Astrocyte of the spinal cord (primary cell): ENCODE measurements around the gene ARHGDIB.

ENCODE experiments used
- DNase-seq: peaks from one replicate; pipeline ENCODE4 v3.0.0; 2011; ENCODE audit warnings: low read depth, low spot score
- H3K4me3 ChIP-seq: 2 replicates; pipeline ENCODE4 v1.5.1; 2011; ENCODE audit warnings: low read depth, mild to moderate bottlenecking, low read length, moderate library complexity
- CTCF ChIP-seq: IDR thresholded peaks from 2 replicates; pipeline ENCODE4 v1.5.1; 2012; ENCODE audit warnings: low read depth, mild to moderate bottlenecking, low read length, inconsistent platforms
- in situ Hi-C: cut with HindIII; loops from 2 replicates; pipeline ENCODE4 v1.10.0; 2017; ENCODE audit warnings: low sequenced_read_pairs

The ARHGDIB gene

GRCh38 chr12:14976658-14977057 is 15.3 kb upstream of the ARHGDIB start:
- no peak for DNase-seq
- in situ Hi-C loops = no loop called here
- no peak overlapping the region for H3K4me3 ChIP-seq
- no peak for TF ChIP-seq CTCF

- in situ Hi-C loops = no loop called here
- DNase-seq = no peak
- no peak for TF ChIP-seq CTCF
- no peak overlapping the region for H3K4me3 ChIP-seq
Measured at GRCh38 chr12:14975457-14975856, 14.1 kb upstream of the ARHGDIB start.

GRCh38 chr12:14974633-14975032 is 13.2 kb upstream of the ARHGDIB start:
- no peak for TF ChIP-seq CTCF
- in situ Hi-C loops = no loop called here
- no peak for DNase-seq
- no peak overlapping the region for H3K4me3 ChIP-seq

GRCh38 chr12:14972816-14973215 is 11.4 kb upstream of the ARHGDIB start, which contains the start of gene PDE6H:
Gene PDE6H, plus strand, starts transcription at chr12:14973042. Its CDS starts 4,971 bp downstream, at chr12:14978013.
- in situ Hi-C loops = no loop called here
- no peak for TF ChIP-seq CTCF
- H3K4me3 ChIP-seq = no peak within 1 kb of the TSS
- no peak for DNase-seq

- TF ChIP-seq CTCF = no peak
- no peak overlapping the region for H3K4me3 ChIP-seq
- in situ Hi-C loops = no loop called here
- DNase-seq = no peak
Measured at GRCh38 chr12:14970473-14970872, 9.1 kb upstream of the ARHGDIB start.

GRCh38 chr12:14968478-14968877 is 7.1 kb upstream of the ARHGDIB start:
- no peak for TF ChIP-seq CTCF
- in situ Hi-C loops = no loop called here
- no peak for DNase-seq
- no peak overlapping the region for H3K4me3 ChIP-seq

- in situ Hi-C loops = no loop called here
- TF ChIP-seq CTCF = no peak
- no peak for DNase-seq
- H3K4me3 ChIP-seq = no peak overlapping the region
Measured at GRCh38 chr12:14965221-14965620, 3.8 kb upstream of the ARHGDIB start.
